T-helper 2 cell treated with Interferon-gamma antibody and Interleukin-4, amounts not matched to agents 5 μg/mL and 100 μg/mL, for 36 hours (primary cell): ENCODE results near the gene EVC2.

Experiments used
- DNase-seq: peaks from one replicate; pipeline ENCODE4 v3.0.0; 2021; ENCODE audit warnings: low spot score
- H3K27ac Mint-ChIP-seq: one replicate; pipeline ENCODE4 v1.8.0; 2021; ENCODE audit warnings: mild to moderate bottlenecking, mixed read lengths
- H3K27me3 Mint-ChIP-seq: one replicate; pipeline ENCODE4 v1.8.0; 2021; ENCODE audit warnings: low read depth, mixed read lengths
- H3K36me3 Mint-ChIP-seq: one replicate; pipeline ENCODE4 v1.8.0; 2021; ENCODE audit warnings: low read depth, mixed read lengths
- H3K4me1 Mint-ChIP-seq: one replicate; pipeline ENCODE4 v1.8.0; 2021; ENCODE audit warnings: low read depth, mixed read lengths
- H3K4me3 Mint-ChIP-seq: one replicate; pipeline ENCODE4 v1.8.0; 2022; ENCODE audit warnings: mild to moderate bottlenecking, moderate library complexity, mixed read lengths
- H3K9me3 Mint-ChIP-seq: one replicate; pipeline ENCODE4 v1.8.0; 2021; ENCODE audit warnings: mixed read lengths

EVC2 gene

GRCh38 chr4:5517372-5517771, 191.0 kb downstream of the EVC2 start:
- H3K4me1 Mint-ChIP-seq, result no peaks in the 10 kb centered on the region
- no peak for DNase-seq
- H3K9me3 Mint-ChIP-seq, result no peaks in the 10 kb centered on the region
- no peak overlapping the region for H3K4me3 Mint-ChIP-seq
- H3K36me3 Mint-ChIP-seq, result no peaks in the 10 kb centered on the region
- H3K27me3 Mint-ChIP-seq, result no peaks in the 10 kb centered on the region
- no peak overlapping the region for H3K27ac Mint-ChIP-seq

GRCh38 chr4:5515646-5516045, 192.7 kb downstream of the EVC2 start:
- Mint-ChIP-seq H3K36me3 (no peaks in the 10 kb centered on the region), H3K4me1 (no peaks in the 10 kb centered on the region), H3K27me3 (no peaks in the 10 kb centered on the region), H3K4me3 (no peak overlapping the region), H3K9me3 (no peaks in the 10 kb centered on the region), H3K27ac (no peak overlapping the region)
- DNase-seq, result no peak
